Measurements from ENCODE around the gene ZFP69. TPM values are rescaled to one million over a fixed set of nuclear protein-coding genes. Genes with fewer than 3 reads are reported as not detected.
"Not testable (repeated sequence)": the region's sequence is repeated elsewhere in the genome, so short reads cannot be mapped to it uniquely, and the experiment has no call there.

The ZFP69 gene
- 5.1 and 6.0 TPM in 2 replicates for total RNA-seq (2014; rRNA removed; shearing (Covaris generic))
- polyA plus RNA-seq (2014; cell fraction: nucleus; rRNA removed): 3.8 and 4.4 TPM in 2 replicates

GRCh38 chr1:40476924-40477677 lies at the start of gene ZFP69:
Gene ZFP69, plus strand, starts transcription at chr1:40477290. Its CDS starts 2,072 bp downstream, at chr1:40479362.
- DNase-seq (ENCODE audit: extremely low read depth, low read depth): peak; percentile 40

- no peak for DNase-seq (ENCODE audit: extremely low read depth, low read depth)
Measured at GRCh38 chr1:40431385-40431784, 45.7 kb upstream of the ZFP69 start.

- DNase-seq (ENCODE audit: extremely low read depth, low read depth): no peak
Measured at GRCh38 chr1:40432644-40433390, 44.3 kb upstream of the ZFP69 start.

GRCh38 chr1:40435471-40435870 lies 41.6 kb upstream of the ZFP69 start:
- no peak for DNase-seq (ENCODE audit: extremely low read depth, low read depth)

- no peak for DNase-seq (ENCODE audit: extremely low read depth, low read depth)
Measured at GRCh38 chr1:40435876-40436275, 41.2 kb upstream of the ZFP69 start.

GRCh38 chr1:40438391-40439015 lies 38.6 kb upstream of the ZFP69 start:
- no peak for DNase-seq (ENCODE audit: extremely low read depth, low read depth)

- no peak for DNase-seq (ENCODE audit: extremely low read depth, low read depth)
Measured at GRCh38 chr1:40439247-40439646, 37.8 kb upstream of the ZFP69 start.

GRCh38 chr1:40449684-40450494 lies 27.2 kb upstream of the ZFP69 start, which contains the start of gene ZFP69B:
Gene ZFP69B, plus strand, starts transcription at chr1:40450476. Its CDS starts 486 bp downstream, at chr1:40450962.
- DNase-seq (ENCODE audit: extremely low read depth, low read depth): peak; percentile 83

GRCh38 chr1:40450495-40451237 lies 26.4 kb upstream of the ZFP69 start:
- no peak for DNase-seq (ENCODE audit: extremely low read depth, low read depth)

GRCh38 chr1:40451238-40451585 lies 25.9 kb upstream of the ZFP69 start:
- no peak for DNase-seq (ENCODE audit: extremely low read depth, low read depth)

GRCh38 chr1:40454873-40455272 lies 22.2 kb upstream of the ZFP69 start:
- no peak for DNase-seq (ENCODE audit: extremely low read depth, low read depth)

GRCh38 chr1:40462956-40463590 lies 14.0 kb upstream of the ZFP69 start:
- no peak for DNase-seq (ENCODE audit: extremely low read depth, low read depth)

GRCh38 chr1:40469327-40469726 lies 7.8 kb upstream of the ZFP69 start:
- no peak for DNase-seq (ENCODE audit: extremely low read depth, low read depth)

GRCh38 chr1:40475268-40475667 lies 1.8 kb upstream of the ZFP69 start:
- no peak for DNase-seq (ENCODE audit: extremely low read depth, low read depth)

- DNase-seq (ENCODE audit: extremely low read depth, low read depth): no peak
Measured at GRCh38 chr1:40477678-40478053, 576 bp downstream of the ZFP69 start.

- no peak for DNase-seq (ENCODE audit: extremely low read depth, low read depth)
Measured at GRCh38 chr1:40478276-40478675, 1.2 kb downstream of the ZFP69 start.

- DNase-seq (ENCODE audit: extremely low read depth, low read depth): no peak
Measured at GRCh38 chr1:40479156-40479555, 2.1 kb downstream of the ZFP69 start.

GRCh38 chr1:40495315-40495903 lies 18.3 kb downstream of the ZFP69 start:
- no peak for DNase-seq (ENCODE audit: extremely low read depth, low read depth)

- DNase-seq (ENCODE audit: extremely low read depth, low read depth): not testable (repeated sequence)
Measured at GRCh38 chr1:40502651-40503050, 25.6 kb downstream of the ZFP69 start.

All from NCI-H460 (cell line).